ENCODE results near the gene RAB29.
A peak's percentile ranks its signal among the peaks of the same experiment; 100 is the strongest.

DNA sequence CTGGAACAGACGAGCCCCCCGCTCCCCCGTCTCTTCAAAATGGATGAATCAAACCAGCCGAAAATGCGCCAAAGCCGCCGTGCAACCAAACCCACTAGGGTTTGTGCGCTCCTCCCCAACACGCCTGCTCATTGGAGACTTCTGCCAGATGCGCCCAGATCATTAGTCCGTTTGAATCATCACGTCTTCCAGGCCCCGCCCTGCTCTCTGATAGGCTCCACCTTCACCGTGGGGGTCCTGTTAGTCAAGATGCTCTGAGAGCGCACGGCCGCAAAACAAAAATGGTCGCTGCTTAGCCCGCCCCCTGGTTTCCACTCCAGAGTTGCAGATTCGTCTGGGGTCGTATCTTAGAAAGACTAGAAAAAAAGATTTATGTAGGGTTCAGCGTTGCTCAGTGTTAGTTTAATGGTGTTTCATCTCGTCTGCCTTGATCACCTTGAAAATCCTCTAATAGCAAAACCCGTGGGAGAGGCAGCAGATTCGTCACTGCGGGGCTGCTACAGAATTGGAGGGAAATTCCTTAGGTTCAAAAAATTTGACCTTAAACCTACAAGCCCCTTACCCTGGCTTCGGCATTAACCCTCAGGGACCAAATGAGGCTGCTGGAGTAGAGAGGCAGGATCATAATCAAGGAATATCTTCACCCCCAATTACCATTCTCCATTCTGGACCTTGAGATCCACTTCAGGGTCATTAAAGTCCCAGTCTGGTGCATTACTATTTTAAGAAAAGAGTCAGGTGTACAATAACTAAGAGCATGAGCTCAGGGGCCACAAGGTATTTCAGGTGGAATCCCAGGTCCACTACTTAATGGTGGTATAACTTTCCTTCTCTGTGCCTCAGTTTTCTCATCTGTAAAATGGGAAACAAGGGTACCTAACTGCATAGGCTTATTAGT lies 24.9 kb downstream of the RAB29 start, which contains the start of gene NUCKS1:
- no peak for TF ChIP-seq RAD21 (conservative IDR thresholded peaks at IDR 0.05)
- TF ChIP-seq, protein P1, sequence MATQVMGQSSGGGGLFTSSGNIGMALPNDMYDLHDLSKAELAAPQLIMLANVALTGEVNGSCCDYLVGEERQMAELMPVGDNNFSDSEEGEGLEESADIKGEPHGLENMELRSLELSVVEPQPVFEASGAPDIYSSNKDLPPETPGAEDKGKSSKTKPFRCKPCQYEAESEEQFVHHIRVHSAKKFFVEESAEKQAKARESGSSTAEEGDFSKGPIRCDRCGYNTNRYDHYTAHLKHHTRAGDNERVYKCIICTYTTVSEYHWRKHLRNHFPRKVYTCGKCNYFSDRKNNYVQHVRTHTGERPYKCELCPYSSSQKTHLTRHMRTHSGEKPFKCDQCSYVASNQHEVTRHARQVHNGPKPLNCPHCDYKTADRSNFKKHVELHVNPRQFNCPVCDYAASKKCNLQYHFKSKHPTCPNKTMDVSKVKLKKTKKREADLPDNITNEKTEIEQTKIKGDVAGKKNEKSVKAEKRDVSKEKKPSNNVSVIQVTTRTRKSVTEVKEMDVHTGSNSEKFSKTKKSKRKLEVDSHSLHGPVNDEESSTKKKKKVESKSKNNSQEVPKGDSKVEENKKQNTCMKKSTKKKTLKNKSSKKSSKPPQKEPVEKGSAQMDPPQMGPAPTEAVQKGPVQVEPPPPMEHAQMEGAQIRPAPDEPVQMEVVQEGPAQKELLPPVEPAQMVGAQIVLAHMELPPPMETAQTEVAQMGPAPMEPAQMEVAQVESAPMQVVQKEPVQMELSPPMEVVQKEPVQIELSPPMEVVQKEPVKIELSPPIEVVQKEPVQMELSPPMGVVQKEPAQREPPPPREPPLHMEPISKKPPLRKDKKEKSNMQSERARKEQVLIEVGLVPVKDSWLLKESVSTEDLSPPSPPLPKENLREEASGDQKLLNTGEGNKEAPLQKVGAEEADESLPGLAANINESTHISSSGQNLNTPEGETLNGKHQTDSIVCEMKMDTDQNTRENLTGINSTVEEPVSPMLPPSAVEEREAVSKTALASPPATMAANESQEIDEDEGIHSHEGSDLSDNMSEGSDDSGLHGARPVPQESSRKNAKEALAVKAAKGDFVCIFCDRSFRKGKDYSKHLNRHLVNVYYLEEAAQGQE (IDR thresholded peaks at IDR 0.05; ENCODE audit: borderline replicate concordance): peak; percentile 79
- peak; percentile 89 for TF ChIP-seq POLR2AphosphoS5 (IDR thresholded peaks at IDR 0.05)

Measured in neural cell (in vitro differentiated cells).